ENCODE measurements around the gene C6orf47. TPM values are rescaled to one million over a fixed set of nuclear protein-coding genes. Genes with fewer than 3 reads are reported as not detected.
A peak's percentile ranks its signal among the peaks of the same experiment; 100 is the strongest.

The C6orf47 gene
- polyA plus RNA-seq, 6 donors from 2014 or later, result 16.8 to 39.9 (median 28.4) TPM

DNA sequence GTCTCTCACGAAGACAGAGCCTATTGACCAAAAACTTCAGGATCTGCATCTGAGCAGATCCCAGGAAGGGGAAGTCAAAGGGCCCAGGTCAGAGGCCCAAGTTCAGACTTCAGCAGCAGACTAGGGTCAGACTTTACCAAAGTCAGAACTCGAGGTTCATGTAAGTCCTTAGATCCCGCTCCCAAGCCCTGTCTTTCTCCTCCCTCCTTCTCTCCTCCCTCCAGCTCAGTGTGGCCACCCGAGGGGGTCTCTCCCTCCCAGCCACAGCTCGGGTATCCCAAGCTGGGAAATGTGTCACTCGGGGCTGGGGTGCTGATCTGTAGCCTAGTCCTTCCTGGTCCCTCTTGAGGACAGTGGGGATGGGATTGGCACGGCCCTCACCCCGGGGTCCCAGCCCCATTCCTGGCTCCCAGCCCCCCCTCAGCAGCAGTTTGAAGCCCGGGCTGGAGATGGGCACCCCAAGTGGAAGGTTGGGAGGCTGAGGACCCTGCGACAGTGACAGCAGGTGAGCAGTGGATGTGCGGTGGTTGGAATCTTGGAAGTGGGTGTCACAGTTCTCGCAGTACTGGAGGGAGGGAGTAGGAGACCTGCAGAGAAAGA, 1.6 kb upstream of the C6orf47 start:
- DNase-seq (no peak), ATAC-seq (ENCODE audit: low read depth in 2 of 2) (no peak)
- peaks cover 67 to 87% (median 80%) of the 10 kb centered on the region in 3 donors for H3K4me1 Mint-ChIP-seq
- H3K27ac Mint-ChIP-seq, result peak overlapping the region in 3 of 6 donors; percentile 18 to 96 (median 38)
- H3K36me3 Mint-ChIP-seq, result peaks cover 0 to 17% of the 10 kb centered on the region in 2 donors
- H3K27me3 Mint-ChIP-seq, result no peaks in the 10 kb centered on the region
- peak overlapping the region in 7 of 8 donors; percentile 4 to 96 (median 61) for H3K4me3 Mint-ChIP-seq
- H3K9me3 Mint-ChIP-seq, result no peaks in the 10 kb centered on the region

DNA sequence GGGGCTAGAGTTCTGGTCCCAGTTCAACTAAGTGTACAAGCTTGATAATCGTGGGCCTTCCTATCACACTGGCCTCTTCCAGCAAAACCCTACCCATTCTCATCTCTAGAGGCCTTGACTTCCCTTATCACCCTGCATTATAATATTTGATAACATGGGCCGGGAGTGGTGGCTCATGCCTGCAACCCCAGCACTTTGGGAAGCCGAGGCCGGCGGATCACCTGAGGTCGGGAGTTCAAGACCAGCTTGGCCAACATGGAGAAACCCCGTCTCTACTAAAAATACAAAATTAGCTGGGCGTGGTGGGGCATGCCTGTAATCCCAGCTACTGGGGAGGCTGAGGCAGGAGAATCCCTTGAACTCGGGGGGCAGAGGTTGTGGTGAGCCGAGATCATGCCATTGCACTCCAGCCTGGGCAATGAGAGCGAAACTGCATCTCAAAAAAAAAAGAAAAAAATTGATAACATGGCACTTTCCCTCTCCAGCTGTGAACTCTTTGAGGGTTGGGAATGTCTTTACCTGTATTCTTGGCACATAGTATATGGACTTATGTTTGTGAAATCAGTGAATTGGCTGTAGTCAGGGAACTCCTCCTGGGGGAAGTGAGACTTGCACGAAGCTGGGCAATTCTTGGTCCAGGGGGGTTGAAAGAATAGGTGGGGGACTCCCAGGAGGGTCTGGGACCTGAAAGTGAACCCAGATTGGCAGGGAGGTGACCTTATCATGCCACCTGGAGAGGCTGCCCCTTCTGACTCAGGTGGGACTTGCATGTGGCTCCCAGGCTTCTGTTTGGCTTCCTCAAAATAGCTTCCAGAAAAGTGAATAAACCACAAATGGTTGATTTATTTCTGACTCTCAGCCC, 915 bp upstream of the C6orf47 start:
- Mint-ChIP-seq H3K36me3 (peaks cover 0 to 18% of the 10 kb centered on the region in 2 donors), H3K27ac (peak overlapping the region; percentile 65 to 92 (median 88)), H3K27me3 (no peaks in the 10 kb centered on the region), H3K4me3 (peak overlapping the region; percentile 91 to 96 (median 95)), H3K9me3 (no peaks in the 10 kb centered on the region), H3K4me1 (peaks cover 62 to 87% (median 80%) of the 10 kb centered on the region in 3 donors)
- DNase-seq (no peak), ATAC-seq (ENCODE audit: low read depth in 2 of 2) (no peak)

DNA sequence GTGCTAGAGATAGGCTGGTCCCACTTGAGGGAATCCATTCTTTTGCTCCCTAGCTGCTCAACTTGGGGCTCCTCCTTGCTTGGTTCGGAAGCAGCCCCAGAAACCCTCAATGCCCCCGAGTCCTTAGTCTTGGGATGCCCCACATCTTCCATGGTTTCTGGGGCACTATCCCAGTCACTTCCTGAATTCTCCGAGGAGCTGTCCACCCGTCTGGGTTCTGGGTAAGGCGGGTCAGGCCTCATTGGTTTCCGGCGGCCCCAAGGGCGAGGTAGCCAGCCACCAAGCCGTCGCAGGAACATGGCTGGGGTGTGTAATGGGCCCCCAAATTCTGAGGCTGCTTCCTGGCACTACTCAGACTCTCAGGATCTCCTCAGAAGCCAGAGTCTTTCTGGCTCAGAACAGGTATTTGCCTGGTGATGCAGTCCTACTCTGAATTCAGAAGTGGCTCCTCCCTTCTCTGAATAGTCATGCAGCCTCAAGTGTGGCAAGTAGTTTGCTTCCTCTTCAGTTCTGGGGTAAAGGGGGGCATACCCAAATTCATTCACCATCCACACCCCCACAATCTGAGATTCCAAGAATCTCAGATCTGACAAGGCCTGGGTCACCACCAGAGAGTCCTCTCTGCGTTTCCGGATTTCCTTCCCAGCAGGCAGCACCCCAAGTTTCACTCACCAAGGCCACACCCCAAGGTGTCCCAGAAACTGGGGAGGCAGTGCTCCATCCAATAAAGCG, 763 bp downstream of the C6orf47 start:
- Mint-ChIP-seq H3K4me1 (peaks cover 61 to 91% (median 81%) of the 10 kb centered on the region in 3 donors), H3K36me3 (peaks cover 0 to 28% of the 10 kb centered on the region in 2 donors), H3K27me3 (no peaks in the 10 kb centered on the region), H3K27ac (peak overlapping the region; percentile 36 to 94 (median 90)), H3K4me3 (peak overlapping the region; percentile 91 to 96 (median 95)), H3K9me3 (no peaks in the 10 kb centered on the region)
- DNase-seq, result peak; percentile 42
- ATAC-seq (ENCODE audit: low read depth in 2 of 2), result peak; percentile 59 to 61

DNA sequence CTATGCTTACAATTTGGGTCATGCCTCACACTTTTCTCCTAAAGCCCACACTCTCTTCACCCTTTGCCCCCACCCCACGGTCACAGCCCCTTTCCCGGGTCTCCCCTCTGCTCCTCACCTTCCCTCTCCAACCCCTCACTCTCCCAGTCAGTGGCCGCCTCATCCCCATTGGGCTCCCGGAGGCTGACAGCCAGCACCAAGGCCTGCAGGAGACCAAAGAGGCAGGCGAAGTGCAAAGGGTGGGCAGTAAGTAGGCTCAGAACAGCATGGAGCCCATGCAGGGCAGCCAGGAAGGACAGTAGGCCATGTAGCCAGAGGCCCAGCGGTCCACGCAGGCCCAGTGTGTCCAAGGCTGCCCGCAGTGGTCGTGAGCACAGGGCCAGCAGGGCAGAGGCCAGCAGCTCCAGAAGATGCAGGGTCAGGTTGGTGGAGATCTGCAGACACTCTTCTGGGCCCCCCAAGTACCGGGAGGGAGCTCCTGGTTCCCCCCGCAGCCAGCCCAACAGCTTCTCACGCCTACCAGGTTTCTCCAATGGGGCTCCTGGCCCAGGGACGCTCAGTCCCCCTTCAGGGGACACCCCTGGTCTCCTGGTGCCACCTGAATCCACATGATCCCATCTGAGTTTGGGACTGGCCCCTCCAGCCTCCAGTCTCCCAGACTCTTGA, 1.5 kb downstream of the C6orf47 start:
- Mint-ChIP-seq H3K27me3 (no peaks in the 10 kb centered on the region), H3K27ac (peak overlapping the region in 4 of 6 donors; percentile 79 to 94 (median 90)), H3K36me3 (peaks cover 0 to 21% of the 10 kb centered on the region in 2 donors), H3K4me1 (peaks cover 54 to 86% (median 74%) of the 10 kb centered on the region in 3 donors), H3K9me3 (no peaks in the 10 kb centered on the region), H3K4me3 (peak overlapping the region; percentile 91 to 96 (median 95))
- ATAC-seq (ENCODE audit: low read depth in 2 of 2), result no peak
- no peak for DNase-seq

DNA sequence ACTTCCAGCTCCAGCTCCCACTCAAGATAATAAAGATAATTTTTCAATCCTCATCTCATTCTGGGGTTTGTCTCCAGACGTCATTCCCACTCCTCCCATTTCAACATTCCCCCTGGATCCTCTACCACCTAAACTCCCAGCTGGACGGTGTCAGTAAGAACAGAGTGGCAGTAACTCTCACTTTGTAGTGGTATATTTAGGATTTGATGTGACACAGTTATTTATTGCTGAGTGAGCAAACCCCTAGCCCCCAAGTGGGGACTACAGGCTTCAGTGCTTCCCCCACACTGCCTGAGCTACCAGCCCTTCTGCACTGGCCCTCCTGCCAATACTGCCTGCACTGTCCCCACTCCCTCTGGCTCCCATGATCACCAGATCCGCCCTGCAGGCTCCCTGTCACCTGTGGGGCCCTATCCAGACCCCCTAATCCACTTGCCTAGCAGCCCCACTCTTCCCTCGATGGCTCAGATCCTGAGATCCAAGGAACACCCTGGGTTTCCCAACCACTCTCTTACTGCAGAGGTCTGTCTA, 2.4 kb downstream of the C6orf47 start:
- ATAC-seq (ENCODE audit: low read depth in 2 of 2), result no peak
- peak overlapping the region in 7 of 8 donors; percentile 60 to 96 (median 91) for H3K4me3 Mint-ChIP-seq
- H3K27ac Mint-ChIP-seq, result peak overlapping the region in 3 of 6 donors; percentile 41 to 93 (median 82)
- DNase-seq, result no peak
- peaks cover 0 to 17% of the 10 kb centered on the region in 2 donors for H3K36me3 Mint-ChIP-seq
- H3K27me3 Mint-ChIP-seq, result no peaks in the 10 kb centered on the region
- no peaks in the 10 kb centered on the region for H3K9me3 Mint-ChIP-seq
- peaks cover 45 to 82% (median 65%) of the 10 kb centered on the region in 3 donors for H3K4me1 Mint-ChIP-seq

DNA sequence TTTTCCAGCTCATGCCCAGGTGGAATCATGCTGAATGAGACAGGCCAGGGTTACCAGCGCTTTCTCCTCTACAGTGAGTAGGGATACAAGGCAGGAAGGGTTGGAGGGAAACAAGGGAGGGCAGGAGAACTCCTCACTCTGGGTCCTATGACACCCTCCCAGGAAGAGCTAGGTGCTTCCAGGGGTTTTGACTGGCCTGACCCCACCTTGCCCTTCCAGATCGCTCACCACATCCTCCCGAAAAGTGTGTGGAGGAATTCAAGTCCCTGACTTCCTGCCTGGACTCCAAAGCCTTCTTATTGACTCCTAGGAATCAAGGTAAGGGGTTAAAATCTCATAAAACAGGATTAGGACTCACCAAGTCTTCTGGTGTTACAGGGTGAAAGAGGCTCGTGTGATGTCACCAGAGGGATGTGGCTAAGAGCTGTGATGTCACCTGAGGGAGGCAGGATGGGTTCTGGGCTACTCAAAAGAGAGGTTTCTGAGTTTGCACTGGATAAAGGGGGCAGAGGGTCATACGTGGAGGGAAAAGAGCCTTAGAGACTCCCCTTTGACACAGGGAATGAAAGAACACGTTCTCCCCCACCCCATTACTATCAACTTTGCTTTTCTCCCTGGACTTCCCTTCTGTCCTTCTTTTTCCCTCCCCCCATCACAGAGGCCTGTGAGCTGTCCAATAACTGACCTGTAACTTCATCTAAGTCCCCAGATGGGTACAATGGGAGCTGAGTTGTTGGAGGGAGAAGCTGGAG, 3.0 kb downstream of the C6orf47 start:
- Mint-ChIP-seq H3K9me3 (no peaks in the 10 kb centered on the region), H3K4me3 (peak overlapping the region in 6 of 8 donors; percentile 21 to 96 (median 66)), H3K27ac (peak overlapping the region in 5 of 6 donors; percentile 32 to 93 (median 71)), H3K4me1 (peaks cover 47 to 82% (median 67%) of the 10 kb centered on the region in 3 donors), H3K27me3 (no peaks in the 10 kb centered on the region), H3K36me3 (peaks cover 0 to 16% of the 10 kb centered on the region in 2 donors)
- DNase-seq (no peak), ATAC-seq (ENCODE audit: low read depth in 2 of 2) (no peak)

DNA sequence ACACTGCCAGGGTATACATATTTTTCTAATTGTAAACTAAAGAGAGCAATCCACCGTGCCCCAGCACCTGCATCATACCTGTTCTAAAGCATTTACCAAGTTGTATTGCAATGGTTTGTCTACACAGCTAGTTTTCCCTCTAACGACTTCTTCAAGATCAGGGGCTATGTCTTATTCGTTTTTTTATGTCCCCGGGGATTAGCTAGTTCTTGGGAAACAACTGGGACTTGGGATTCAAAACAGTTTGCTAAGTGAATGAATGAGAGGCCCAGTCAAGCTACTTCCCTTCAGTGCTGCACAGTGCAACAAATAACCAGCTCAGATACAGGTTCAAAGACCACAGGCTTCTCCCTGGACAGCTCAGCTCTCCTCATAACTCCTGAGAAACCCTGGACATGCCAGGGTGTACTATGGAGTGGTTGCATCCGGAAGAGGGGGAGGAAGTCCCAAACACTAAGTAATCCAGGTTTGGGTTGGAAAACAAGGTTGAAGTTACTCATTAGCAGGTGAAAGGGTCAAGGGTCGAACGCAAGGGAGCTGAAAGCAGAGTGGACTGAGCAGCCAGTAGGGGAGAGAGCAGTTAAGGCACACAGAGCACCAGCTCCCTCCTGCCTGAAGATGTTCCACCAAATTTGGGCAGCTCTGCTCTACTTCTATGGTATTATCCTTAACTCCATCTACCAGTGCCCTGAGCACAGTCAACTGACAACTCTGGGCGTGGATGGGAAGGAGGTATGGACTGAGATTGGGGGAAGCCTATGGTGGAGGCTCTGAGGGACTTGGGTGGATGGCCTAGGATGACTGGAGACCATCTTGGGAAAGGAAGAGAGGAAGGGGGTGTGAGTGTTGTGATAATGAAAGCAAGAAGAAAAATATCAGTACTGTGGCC, 5.0 kb downstream of the C6orf47 start, which contains the start of gene APOM:
APOM (plus strand) TSS at position 546 of the 889 bp plus-strand sequence; CDS start at position 619, 73 bp downstream.
- Mint-ChIP-seq H3K9me3 (no peaks in the 10 kb centered on the region), H3K27ac (peak within 1 kb of the TSS in 4 of 6 donors; percentile 49 to 85 (median 70)), H3K4me1 (peaks cover 56 to 79% (median 74%) of the 10 kb centered on the region in 3 donors), H3K27me3 (no peaks in the 10 kb centered on the region), H3K4me3 (peak within 1 kb of the TSS in 4 of 8 donors; percentile 17 to 96 (median 42)), H3K36me3 (peaks cover 0 to 11% of the 10 kb centered on the region in 2 donors)
- ATAC-seq (ENCODE audit: low read depth in 2 of 2) (no peak), DNase-seq (no peak)

DNA sequence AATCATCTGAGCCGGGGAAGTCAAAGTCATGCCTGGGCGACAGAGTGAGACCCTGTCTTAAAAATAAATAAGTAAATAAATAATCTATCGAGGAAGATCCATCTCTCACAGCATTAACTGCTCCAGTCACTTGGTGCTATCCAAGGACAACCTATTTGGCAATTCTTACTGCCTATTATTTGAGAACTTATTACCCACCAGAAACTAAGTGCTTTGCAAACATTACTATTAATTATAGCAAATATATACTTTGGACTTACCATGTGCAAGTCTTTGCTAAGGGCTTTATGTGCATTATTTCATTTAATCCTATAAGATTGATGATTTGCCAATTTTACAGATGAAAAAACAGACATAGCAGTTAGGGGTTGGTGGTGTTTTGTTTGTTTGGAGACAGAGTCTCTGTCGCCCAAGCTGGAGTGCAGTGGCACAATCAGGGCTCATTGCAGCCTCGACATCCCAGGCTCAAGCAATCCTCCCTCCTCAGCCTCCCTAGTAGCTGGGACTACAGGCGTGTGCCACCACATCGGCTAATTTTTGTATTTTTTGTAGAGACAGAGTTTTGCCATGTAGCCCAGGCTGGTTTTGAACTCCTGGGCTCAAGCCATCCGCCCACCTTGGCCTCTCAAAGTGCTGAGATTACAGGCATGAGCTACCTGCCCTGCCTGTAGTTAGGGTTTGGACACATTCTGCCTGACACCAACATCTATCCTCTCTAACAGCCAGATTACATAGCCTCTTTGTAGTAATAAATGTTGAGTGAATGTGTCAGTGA, 5.8 kb downstream of the C6orf47 start:
- Mint-ChIP-seq H3K4me1 (peaks cover 53 to 79% (median 76%) of the 10 kb centered on the region in 3 donors), H3K9me3 (no peaks in the 10 kb centered on the region), H3K27me3 (no peaks in the 10 kb centered on the region), H3K4me3 (peak overlapping the region in 4 of 8 donors; percentile 32 to 97 (median 74)), H3K36me3 (peaks cover 0 to 11% of the 10 kb centered on the region in 2 donors), H3K27ac (peak overlapping the region in 1 of 6 donors; percentile 56)
- ATAC-seq (ENCODE audit: low read depth in 2 of 2) (no peak), DNase-seq (no peak)

DNA sequence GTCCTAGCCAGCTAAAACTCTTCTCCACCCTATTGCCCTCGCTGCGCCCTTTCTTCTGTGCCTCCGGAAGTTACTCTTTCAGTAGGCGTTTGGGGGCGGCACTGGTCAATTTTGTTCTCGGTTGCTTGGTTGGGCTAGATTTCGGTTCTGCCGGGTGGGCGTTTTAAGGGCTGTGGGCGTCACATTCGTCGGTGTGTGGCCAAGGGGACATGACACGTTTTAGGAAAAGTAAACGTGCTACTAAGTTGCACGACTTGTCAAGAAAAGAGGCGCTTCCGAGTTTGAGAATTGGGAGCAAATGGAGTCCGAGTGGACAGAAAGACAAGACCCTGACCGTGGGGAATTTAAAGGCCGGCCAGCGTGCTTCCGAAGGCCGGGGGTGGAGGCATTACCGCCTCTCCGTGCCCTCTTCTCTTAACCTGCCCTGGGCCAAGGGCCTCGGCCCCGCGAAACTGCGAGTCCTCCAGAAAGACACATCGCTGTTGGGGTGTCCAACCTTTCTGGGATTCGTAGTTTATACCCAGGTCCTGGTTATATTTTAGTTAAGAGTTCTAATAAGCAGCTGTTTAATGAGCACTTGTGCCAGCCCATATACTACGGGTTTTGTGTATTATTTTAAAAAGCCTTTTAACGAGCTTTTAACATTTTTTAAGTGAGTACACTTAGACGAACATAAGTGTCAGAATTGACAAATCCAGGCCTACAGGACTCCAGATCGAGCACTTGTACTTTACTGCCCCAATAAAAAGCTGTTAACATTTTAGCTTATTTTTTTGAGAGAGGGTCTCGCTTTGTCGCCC, 7.5 kb downstream of the C6orf47 start:
- DNase-seq, result peak; percentile 92
- peak overlapping the region; percentile 88 to 99 (median 97) for H3K4me3 Mint-ChIP-seq
- no peaks in the 10 kb centered on the region for H3K9me3 Mint-ChIP-seq
- peak overlapping the region; percentile 97 to 100 (median 100) for H3K27ac Mint-ChIP-seq
- H3K27me3 Mint-ChIP-seq, result no peaks in the 10 kb centered on the region
- peak; percentile 67 to 71 for ATAC-seq (ENCODE audit: low read depth in 2 of 2)
- H3K36me3 Mint-ChIP-seq, result peaks cover 0 to 18% of the 10 kb centered on the region in 2 donors
- peaks cover 42 to 69% (median 59%) of the 10 kb centered on the region in 3 donors for H3K4me1 Mint-ChIP-seq

DNA sequence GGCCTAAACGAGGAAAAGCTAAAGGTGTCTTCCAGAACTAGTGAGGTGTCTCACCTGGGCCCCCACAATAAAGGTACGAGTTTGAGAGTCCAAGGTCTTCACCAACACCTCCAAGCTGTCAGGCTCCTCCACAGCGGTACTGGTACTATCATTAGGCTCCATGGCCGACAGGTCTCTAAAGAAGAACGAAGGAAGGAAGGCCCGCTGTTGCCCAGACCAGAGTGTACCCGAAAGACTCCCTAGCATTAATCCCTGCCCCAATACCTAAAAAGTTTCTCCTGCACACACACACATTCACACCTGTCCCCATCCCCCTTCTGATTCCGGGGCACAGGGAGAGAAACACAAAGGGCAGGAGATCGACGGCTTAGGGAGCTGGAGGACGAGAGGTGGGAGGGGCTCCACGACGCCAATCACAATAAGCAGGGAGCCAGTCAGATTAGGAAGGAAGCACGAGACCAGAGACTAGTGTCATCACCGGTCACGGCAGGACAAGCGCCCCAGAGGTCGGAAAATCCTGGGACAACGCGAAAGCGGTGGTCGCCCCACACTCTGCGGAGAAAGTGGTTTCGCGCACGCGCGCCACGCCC, 8.9 kb downstream of the C6orf47 start:
- peaks cover 35 to 56% (median 45%) of the 10 kb centered on the region in 3 donors for H3K4me1 Mint-ChIP-seq
- peak overlapping the region; percentile 88 to 99 (median 97) for H3K4me3 Mint-ChIP-seq
- peaks cover 0 to 18% of the 10 kb centered on the region in 2 donors for H3K36me3 Mint-ChIP-seq
- DNase-seq (no peak), ATAC-seq (ENCODE audit: low read depth in 2 of 2) (no peak)
- H3K27me3 Mint-ChIP-seq, result no peaks in the 10 kb centered on the region
- H3K27ac Mint-ChIP-seq, result peak overlapping the region; percentile 97 to 100 (median 100)
- no peaks in the 10 kb centered on the region for H3K9me3 Mint-ChIP-seq
